K562 (cell line): Measurements from ENCODE around the gene NPC1L1. TPM values are rescaled to one million over a fixed set of nuclear protein-coding genes. Genes with fewer than 3 reads are reported as not detected.

ENCODE experiments used
- CTCFL ChIP-seq: IDR thresholded peaks from 2 replicates; pipeline ENCODE4 v1.6.1; 2011; ENCODE audit warnings: borderline replicate concordance, low read depth, mild to moderate bottlenecking, moderate library complexity, low read length; ENCODE audit not compliant: insufficient read depth, poor library complexity, severe bottlenecking
- DEAF1 ChIP-seq: fragments of 450-650 bp; formaldehyde crosslinking; IDR thresholded peaks from 2 replicates; pipeline ENCODE4 v1.4.0; 2020; ENCODE audit warnings: mild to moderate bottlenecking, moderate library complexity
- FOXK1 ChIP-seq: sonication (generic); formaldehyde crosslinking; IDR thresholded peaks from 2 replicates; pipeline ENCODE4 v1.8.0; 2022; ENCODE audit warnings: missing genetic modification reagents, mild to moderate bottlenecking, borderline replicate concordance
- GTF2A2 ChIP-seq: IDR thresholded peaks from 2 replicates; pipeline ENCODE4 v1.6.1; 2016; ENCODE audit warnings: mild to moderate bottlenecking, missing genetic modification characterization, missing compliant biosample characterization
- HMG20B ChIP-seq: fragments of 250-450 bp; sonication (Bioruptor Pico); IDR thresholded peaks from 2 replicates; pipeline ENCODE4 v1.5.0; 2021; ENCODE audit warnings: mild to moderate bottlenecking
- LEF1 ChIP-seq: fragments of 450-650 bp; IDR thresholded peaks from 2 replicates; pipeline ENCODE4 v1.6.1; 2016; ENCODE audit warnings: mild to moderate bottlenecking
- PRDM10 ChIP-seq: fragments of 450-650 bp; IDR thresholded peaks from 2 replicates; pipeline ENCODE4 v1.6.1; 2018; ENCODE audit not compliant: partially characterized antibody
- REST ChIP-seq, 2 experiments: fragments of 450-650 bp; formaldehyde crosslinking in 1 of 2; IDR thresholded peaks; 2 replicates each; pipeline versions ENCODE4 v1.4.0 to v1.6.1; 2014 to 2020; ENCODE audit warnings: mild to moderate bottlenecking in 2 of 2, borderline replicate concordance in 1 of 2, low read depth in 1 of 2
- TEAD2 ChIP-seq: fragments of 450-650 bp; IDR thresholded peaks from 2 replicates; pipeline ENCODE4 v1.6.1; 2016; ENCODE audit warnings: missing genetic modification characterization, control low read depth, missing compliant biosample characterization
- polyA plus RNA-seq, 8 experiments: library from polyadenylated mRNA; depleted of rRNA in 4 of 8; stranded (reverse) in 5 of 8; unstranded in 3 of 8; fragments of >200 nt; fragmentation: Nextera tagmentation in 2 of 8; fragmentation: Illumina TruSeq in 1 of 8; extraction: Ambion mirVana in 2 of 8; extraction: Trizol in 1 of 8; gene quantifications; 2 replicates each; pipeline versions ENCODE4 v1.2.1 to v1.2.3, GENCODE V29; 2011 to 2014; ENCODE audit warnings: inconsistent platforms in 1 of 8, missing spikeins in 1 of 8
- total RNA-seq, 7 experiments: library from RNA; depleted of rRNA in 6 of 7; stranded (reverse); fragments of >200 nt in 6 of 7; fragmentation: Illumina TruSeq in 2 of 7; extraction: Trizol in 2 of 7; gene quantifications; 2 replicates each; pipeline versions ENCODE4 v1.2.1 to v1.2.3, GENCODE V29; 2011 to 2021; ENCODE audit warnings: low replicate concordance in 1 of 7

NPC1L1 gene
- total and polyA plus RNA-seq, 9 of the 15 experiments (the other 6 are each of a cell fraction or from before 2014, with no cell fraction given): 0.01 to 0.18 (median 0.07) TPM; not detected in 4

- TF ChIP-seq REST (IDR thresholded peaks at IDR 0.05; ENCODE audit: borderline replicate concordance): peak; percentile 72
- no peak for TF ChIP-seq REST (CRISPR knock-in tag; IDR thresholded peaks at IDR 0.05; ENCODE audit: low read depth)
- peak; percentile 65; the same call in 1 of the 2 replicates for TF ChIP-seq LEF1
- TF ChIP-seq GTF2A2 (tag): peak; percentile 71; the same call in 1 of the 2 replicates
- TF ChIP-seq PRDM10: peak; percentile 53
- peak; percentile 88 for TF ChIP-seq CTCFL
- no peak for TF ChIP-seq TEAD2 (tag)
- TF ChIP-seq DEAF1: no peak
- no peak for TF ChIP-seq HMG20B (CRISPR knock-in tag)
- peak; percentile 88; the same call in 1 of the 2 replicates for TF ChIP-seq FOXK1
Measured at GRCh38 chr7:44490351-44491200, 50.6 kb downstream of the NPC1L1 start, which contains the start of gene NUDCD3 (continued).
